Uterus (tissue), 2 donors: Measurements from ENCODE around the gene MTCL1.

Source experiments
- POLR2A ChIP-seq, 2 donors: fragments of 450-650 bp; IDR thresholded peaks; one replicate each; pipeline ENCODE4 v1.6.1; 2016; ENCODE audit warnings: antibody characterized with exemption in 2 of 2, mild to moderate bottlenecking in 1 of 2, moderate library complexity in 1 of 2
- TF ChIP-seq, protein P1 (sequence below), 4 experiments: fragments of 200-600 bp in 2 of 4; fragments of 450-650 bp in 2 of 4; sonication (generic) in 2 of 4; IDR thresholded peaks; one replicate each; pipeline ENCODE4 v1.5.1; 2016 to 2019; ENCODE audit warnings: antibody characterized with exemption in 4 of 4, mild to moderate bottlenecking in 2 of 4, moderate library complexity in 1 of 4

DNA sequence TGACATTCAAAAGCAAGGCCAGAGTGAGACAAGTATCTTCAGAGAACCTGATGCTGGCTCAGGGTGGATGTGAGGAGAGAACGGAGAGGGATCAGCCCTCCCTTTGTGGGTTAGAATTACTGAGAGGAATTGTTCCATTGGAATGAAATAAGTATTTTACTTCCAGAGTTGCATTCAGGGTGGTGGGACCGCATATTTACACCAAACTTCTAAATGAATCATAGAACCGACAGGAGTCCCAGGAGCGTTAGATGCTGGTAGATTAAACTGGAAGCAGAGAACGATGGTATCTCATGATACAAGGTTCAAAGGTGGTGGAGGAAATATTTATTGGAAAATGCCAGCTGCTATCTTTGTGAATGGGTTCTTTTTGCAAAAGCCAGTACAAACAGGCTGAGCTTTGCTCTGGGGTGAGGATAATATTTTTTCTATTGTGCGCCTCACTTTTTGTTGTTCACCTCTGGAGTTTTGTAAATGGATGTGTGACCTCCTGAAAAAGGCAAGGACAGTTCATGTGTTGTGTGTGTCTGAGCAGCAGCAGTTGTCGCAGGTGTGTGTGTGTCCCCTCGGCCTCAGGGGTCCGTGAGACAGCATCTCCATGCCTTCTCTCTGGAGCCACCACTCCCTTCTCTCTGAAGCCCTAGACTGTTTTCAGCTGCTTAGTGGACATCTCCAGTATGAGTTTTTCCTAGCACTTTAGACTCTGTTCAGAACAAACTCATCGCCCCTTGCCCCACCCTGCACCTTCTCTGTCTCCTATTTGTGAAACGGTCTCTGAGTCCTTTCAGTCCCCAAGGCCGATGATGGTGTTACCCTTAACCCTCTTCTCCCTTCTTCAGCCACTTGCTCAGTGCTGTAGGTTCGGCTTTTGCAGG is 17.8 kb downstream of the MTCL1 start:
- TF ChIP-seq, protein P1, sequence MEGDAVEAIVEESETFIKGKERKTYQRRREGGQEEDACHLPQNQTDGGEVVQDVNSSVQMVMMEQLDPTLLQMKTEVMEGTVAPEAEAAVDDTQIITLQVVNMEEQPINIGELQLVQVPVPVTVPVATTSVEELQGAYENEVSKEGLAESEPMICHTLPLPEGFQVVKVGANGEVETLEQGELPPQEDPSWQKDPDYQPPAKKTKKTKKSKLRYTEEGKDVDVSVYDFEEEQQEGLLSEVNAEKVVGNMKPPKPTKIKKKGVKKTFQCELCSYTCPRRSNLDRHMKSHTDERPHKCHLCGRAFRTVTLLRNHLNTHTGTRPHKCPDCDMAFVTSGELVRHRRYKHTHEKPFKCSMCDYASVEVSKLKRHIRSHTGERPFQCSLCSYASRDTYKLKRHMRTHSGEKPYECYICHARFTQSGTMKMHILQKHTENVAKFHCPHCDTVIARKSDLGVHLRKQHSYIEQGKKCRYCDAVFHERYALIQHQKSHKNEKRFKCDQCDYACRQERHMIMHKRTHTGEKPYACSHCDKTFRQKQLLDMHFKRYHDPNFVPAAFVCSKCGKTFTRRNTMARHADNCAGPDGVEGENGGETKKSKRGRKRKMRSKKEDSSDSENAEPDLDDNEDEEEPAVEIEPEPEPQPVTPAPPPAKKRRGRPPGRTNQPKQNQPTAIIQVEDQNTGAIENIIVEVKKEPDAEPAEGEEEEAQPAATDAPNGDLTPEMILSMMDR (IDR thresholded peaks at IDR 0.05): no peak
- TF ChIP-seq POLR2A (IDR thresholded peaks at IDR 0.05): no peak
